Iris pigment epithelial cell (primary cell): ENCODE measurements around the gene C10orf90.
"Not testable (repeated sequence)": the region's sequence is repeated elsewhere in the genome, so short reads cannot be mapped to it uniquely, and the experiment has no call there.

Experiments
- DNase-seq: peaks from one replicate; pipeline ENCODE4 v3.0.0-alpha.2; 2011; ENCODE audit warnings: low read depth

The C10orf90 gene

DNA sequence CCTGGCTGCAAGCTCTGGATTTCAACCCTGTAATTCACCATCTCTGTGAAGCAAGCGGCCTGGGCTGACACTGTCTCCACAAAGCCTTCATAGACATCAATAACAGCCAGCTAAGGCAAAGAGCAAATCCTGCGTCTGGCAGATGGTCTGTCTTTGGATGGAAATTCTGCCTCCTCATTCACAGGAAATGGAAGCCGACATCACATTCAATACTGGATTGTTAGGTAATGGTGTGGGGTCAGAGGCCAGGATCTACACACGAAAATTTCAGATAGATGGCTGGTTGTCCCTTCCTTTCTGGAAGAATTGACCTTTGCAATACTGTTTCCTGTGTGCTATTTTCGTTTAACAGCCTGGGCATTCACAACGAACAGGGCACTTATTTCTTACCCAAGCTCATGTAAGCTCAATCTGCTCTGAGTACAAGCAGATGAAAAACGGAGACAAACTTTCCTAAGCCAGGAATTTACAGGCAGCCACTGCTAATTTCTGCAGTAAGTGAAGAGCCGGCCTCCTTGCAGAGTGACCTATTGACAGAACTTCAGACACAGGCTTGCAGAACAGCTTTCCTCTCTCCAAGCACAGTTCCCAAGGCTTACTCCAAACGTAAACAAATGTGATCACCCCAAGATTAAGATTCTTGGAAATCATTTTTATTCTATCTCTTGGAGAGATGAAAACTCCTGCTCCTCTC, 279.2 kb downstream of the C10orf90 start:
- DNase-seq: peak; percentile 56

DNA sequence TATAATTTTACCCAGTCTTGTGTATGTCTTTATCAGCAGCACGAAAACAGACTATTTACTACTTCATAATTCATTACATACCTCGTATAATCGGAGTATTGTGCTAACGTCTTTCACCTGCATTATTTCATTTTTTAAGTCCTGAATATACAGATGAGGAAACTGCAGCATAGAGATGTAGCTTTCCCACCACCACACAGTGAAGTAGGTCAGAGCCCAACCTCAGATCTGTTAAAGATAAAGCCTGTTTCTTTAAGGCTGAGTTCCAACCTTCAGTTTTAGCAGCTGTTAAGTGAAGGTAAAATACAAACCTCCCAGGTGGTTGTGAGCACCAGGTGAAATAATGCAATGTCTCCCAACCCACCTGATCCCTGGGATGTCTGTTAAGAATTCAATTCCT, 280.2 kb downstream of the C10orf90 start:
- DNase-seq: no peak

DNA sequence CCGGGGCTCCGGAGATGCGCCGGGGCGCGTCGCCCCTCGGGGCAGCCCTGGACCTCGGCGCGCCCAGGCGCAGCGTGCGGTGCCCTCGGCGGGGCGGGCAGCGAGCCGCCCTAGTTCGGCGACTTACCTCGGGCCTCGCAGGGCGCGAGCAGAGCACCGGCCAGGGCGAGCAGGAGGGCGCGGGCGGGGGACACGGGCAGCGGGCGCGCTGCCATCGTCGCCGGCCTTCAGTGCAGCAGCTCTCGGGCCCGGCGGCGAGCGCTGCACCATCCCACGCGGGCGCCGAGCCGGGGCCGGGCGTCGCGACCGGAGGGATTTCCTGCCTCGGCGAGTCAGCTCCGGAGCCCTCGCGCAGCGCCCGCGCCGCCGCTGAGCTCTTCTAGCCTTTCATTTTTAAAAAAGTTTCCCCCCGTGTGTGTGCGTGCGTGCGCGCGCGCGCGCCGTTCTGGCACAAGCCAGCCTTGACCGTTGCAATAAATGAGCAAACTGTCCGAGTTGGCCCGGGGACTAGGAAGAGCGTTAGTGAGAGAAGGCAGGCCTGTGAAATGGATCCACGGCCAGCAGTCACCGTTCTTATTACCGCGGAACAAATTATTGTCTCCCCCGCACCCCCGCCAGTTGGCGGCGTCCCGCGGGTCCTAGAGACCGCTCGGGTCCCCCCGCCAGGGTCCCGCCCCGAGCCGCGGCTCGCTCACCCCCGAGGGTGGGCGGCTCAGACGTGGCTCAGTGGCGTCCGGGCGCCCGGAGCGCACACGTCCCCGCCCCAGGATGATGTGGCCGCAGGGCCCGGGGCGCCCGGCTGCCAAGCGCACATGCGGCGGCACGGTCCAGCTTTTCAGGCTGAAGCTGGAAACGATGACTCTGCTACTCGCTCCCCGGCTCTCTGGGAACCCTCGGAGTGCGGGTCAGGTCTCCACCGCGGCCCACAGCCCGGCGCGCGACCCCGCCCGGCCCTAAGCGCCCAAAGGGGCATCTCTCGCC, 282.3 kb downstream of the C10orf90 start, which contains the start of gene ADAM12:
ADAM12 (minus strand) TSS at position 547 of the 981 bp plus-strand sequence; CDS start at position 215, 332 bp downstream.
- DNase-seq: peak; percentile 62

DNA sequence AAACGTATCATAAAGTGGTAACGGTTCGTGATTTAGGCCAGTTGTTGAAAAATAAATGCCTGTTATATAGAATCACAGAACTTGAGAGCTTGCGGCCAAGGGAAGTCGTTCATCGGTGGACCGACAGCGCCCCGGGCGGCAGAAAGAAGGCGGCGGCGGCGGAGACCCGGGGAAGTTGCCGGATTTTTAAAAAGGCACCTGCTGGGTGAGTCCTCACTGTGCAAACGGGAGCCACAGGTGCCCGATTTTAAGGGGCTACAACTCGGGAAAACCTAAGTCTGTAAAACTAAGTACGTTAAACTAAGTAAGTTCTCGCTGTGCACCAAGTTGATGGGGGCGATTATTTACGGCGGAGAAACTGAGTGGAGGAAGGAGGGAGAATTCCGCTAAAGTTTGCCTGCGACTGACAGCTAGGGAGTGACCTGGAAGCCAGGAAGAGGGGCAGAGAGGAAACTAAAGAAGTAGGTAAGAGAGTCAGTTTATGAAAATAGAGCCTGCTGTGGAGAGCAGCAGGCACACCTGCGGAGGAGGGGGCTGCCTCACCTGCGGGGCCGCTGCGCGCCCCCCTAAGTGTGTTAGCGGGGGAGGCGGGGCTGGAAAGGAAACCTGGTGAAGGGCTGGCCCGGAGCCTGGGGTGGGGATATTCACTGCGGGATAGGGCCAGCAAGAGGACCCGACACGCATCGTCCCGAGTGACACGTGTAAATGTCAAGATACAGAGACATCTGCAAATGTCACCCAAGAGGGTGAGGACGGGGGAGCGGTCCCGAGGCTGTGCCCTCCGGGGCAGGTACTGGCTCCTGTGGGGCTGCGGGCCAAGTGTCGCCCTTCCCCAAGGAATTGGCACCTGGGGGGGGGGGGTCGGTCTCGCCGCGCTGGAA, 283.2 kb downstream of the C10orf90 start:
- DNase-seq: peak; percentile 70

DNA sequence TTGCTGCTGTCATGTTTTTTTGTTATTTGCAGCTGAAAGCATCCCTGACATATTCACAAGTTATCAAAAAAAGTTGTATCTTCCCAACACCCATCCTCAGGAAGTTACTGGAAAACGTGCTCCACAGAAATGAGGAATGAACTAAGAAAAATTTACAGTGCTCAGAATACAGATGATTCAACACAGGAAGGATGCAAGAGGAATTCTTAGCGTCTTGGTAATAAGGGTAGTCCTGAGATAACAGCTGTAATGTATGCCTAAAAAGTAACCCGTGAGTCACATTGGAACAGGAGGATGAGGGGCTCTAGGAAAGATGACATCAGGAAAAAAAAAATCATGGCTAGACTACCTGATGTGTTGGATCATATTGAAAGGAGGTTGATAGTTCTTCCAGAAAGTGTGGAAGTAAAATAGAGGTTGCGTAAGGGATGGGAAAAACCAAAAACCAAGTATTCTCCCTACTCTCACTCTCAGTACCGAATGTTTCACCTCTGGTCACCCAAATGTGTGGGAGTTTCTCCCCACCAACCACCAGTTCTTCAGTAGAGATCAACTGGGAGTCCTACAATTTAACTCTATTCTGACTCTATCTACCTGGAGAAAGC, 286.1 kb downstream of the C10orf90 start:
- DNase-seq: peak; percentile 74

DNA sequence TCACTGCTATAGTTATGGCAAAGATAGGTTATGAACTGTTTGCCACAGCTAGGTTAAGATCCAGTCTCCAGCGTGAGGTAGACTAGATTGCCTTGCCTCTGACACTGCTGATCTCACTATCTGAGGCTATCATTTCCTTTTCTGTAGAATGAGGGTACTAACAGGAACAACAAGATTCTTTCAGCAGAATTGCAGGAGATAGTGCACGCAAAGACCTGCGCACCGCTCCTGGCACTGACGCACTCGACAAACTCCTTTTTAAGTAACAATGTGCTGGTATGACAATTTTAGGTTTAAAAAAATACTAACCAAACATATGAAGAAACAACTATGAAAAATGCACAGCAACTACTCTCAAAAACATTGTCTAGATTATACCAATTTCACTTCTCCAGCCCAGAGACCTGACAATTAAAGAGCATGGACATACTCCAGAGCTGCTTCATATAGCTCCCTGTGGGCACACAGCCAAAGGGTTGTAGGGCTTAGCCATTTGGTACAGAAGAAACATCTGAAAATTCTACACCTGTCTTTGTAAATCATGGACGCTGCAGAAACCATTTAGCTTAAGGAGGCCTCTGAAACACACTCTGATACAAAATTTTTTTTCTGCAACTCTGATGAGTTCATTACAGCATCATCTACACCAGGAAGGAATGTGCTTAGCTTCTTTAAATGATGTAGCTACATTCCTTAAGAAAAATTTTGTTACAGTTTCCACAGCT, 290.0 kb downstream of the C10orf90 start:
- no peak for DNase-seq

DNA sequence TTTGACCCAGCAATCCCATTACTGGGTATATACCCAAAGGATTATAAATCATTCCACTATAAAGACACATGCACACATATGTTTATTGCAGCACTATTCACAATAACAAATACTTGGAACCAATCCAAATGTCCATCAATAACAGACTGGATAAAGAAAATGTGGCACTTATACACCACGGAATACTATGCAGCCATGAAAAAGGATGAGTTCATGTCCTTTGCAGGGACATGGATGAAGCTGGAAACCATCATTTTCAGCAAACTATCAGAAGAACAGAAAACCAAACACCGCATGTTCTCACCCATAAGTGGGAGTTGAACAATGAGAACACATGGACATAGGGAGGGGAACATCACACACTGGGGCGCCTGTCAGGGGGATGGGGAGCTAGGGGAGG, 291.3 kb downstream of the C10orf90 start:
- not testable (repeated sequence) for DNase-seq

DNA sequence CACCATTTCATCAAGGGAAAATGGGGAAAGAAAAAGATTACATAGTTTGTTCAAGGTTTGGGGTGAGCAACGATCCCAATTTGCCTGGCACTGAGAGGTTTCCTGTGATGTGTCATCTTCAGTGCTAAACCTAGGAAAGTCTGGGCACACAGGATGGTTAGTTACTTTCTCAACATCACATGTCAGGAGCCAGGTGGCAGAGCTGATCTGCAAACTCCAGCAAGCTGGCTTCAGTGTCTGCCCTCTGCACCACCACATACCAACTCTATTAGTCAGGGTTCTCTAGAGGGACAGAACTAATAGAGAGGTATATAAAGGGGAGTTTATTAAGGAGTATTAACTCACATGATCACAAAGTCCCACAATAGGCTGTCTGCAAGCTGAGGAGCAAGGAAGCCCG, 293.5 kb downstream of the C10orf90 start:
- DNase-seq: peak; percentile 40

DNA sequence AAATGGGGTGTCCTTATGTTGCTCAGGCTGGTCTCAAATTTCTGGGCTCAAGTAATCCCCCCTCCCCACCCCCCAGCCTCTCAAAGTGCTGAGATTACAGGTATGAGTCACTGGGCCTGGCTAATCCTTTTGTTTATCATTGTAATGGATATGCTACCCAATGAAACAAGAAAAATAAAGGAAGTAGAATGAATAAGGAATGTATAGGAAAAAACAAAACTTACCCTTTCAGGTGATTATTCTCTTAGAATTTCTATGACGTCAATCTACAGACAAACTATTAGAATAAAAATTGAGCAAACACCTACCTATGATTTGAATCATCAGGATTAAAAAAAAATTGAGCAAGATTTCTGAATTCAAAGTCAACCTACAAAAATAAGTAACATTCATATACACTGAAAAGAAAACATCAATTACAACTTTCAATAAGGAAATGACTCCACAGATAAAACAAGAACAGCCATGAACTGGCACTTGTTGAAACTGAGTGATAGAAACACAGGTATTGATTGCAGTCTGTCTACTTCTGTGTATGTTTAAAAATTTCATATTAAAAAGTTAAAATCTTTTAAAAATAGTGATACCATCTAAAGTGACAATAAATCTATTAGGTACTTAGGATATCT, 294.5 kb downstream of the C10orf90 start:
- DNase-seq: peak; percentile 41

DNA sequence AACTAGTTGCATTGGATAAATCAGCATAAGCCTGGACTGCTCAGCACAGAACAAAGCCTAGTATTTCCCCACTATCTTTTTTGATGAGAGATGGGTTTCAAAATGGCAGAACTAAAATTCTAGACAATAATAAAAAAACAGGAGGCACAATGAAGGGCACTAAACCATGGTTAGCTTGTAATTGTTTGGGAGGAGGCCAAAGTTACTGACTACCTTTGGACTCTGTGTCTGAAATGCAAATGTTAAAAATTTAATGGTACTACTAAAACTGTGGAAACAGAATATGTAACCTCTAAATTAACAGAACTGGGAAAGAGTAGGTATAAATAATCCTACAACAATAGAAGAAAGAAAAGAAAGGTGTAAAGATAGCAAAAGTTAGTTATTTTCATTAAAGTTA, 295.2 kb downstream of the C10orf90 start:
- no peak for DNase-seq
